GM19023 (cell line): ENCODE measurements around the gene EXD3.

ENCODE experiments used
- ATAC-seq: cut with Tn5 transposase; IDR thresholded peaks from one replicate; pipeline ENCODE4 v1.9.1; 2021; ENCODE audit warnings: mild to moderate bottlenecking, moderate library complexity; ENCODE audit not compliant: unreplicated experiment

The EXD3 gene

GRCh38 chr9:137321726-137322361, 101.1 kb downstream of the EXD3 start:
- ATAC-seq: no peak

- no peak for ATAC-seq
These were observed 102.2 kb downstream of the EXD3 start for GRCh38 chr9:137320555-137321384.

GRCh38 chr9:137319739-137320551, 103.0 kb downstream of the EXD3 start:
- no peak for ATAC-seq

GRCh38 chr9:137319011-137319738, 103.8 kb downstream of the EXD3 start:
- no peak for ATAC-seq

GRCh38 chr9:137318602-137319001, 104.4 kb downstream of the EXD3 start:
- ATAC-seq: no peak

- ATAC-seq: no peak
These were observed 105.0 kb downstream of the EXD3 start for GRCh38 chr9:137317718-137318511.

- ATAC-seq: no peak
These were observed 105.8 kb downstream of the EXD3 start for GRCh38 chr9:137317021-137317717.

GRCh38 chr9:137316012-137316981, 106.7 kb downstream of the EXD3 start:
- no peak for ATAC-seq

GRCh38 chr9:137315581-137316011, 107.4 kb downstream of the EXD3 start:
- no peak for ATAC-seq

- ATAC-seq: no peak
These were observed 108.1 kb downstream of the EXD3 start for GRCh38 chr9:137314561-137315560.

- no peak for ATAC-seq
These were observed 108.9 kb downstream of the EXD3 start for GRCh38 chr9:137313956-137314560.

- ATAC-seq: no peak
These were observed 109.5 kb downstream of the EXD3 start for GRCh38 chr9:137313326-137313936.

GRCh38 chr9:137312852-137313325, 110.1 kb downstream of the EXD3 start:
- ATAC-seq: no peak

GRCh38 chr9:137311986-137312851, 110.7 kb downstream of the EXD3 start:
- no peak for ATAC-seq
